GM12878 (cell line): ENCODE measurements around the gene CIAPIN1. TPM values are rescaled to one million over a fixed set of nuclear protein-coding genes. Genes with fewer than 3 reads are reported as not detected.

ENCODE experiments used
- ATAC-seq: fragments of 200-7000 bp; cut with Tn5 transposase; 3 replicates; pipeline ENCODE4 v1.9.1; 2020; ENCODE audit warnings: mild to moderate bottlenecking, moderate library complexity
- BruUV-seq: library from RNA; stranded (reverse); fragments of 400-500 nt; replicated peaks from 2 replicates; lab custom pipeline; 2021; lab: Mats Ljungman, UMichigan
- CTCF ChIA-PET: fragments of 300-600 bp; sonication (Branson Sonifier 250); formaldehyde crosslinking; extraction: SDS; loops from one replicate; lab custom pipeline; 2021; ENCODE audit warnings: inconsistent platforms; lab: Yijun Ruan, JAX
- POLR2A ChIA-PET: fragments of 350-600 bp; formaldehyde crosslinking; extraction: SDS; loops from one replicate; lab custom pipeline; 2021; ENCODE audit warnings: inconsistent platforms; lab: Charles Lee
- RAD21 ChIA-PET: fragments of 300-600 bp; sonication (Branson Sonifier 250); formaldehyde crosslinking; loops from one replicate; lab custom pipeline; 2023; ENCODE audit warnings: antibody characterized with exemption; ENCODE audit not compliant: unreplicated experiment; lab: Charles Lee
- SMC1A ChIA-PET: fragments of 300-600 bp; sonication (Branson Sonifier 250); formaldehyde crosslinking; loops from one replicate; lab custom pipeline; 2023; ENCODE audit not compliant: unreplicated experiment, uncharacterized antibody; lab: Charles Lee
- DNase-seq: peaks from one replicate; pipeline ENCODE4 v3.0.0-alpha.2; 2011; ENCODE audit warnings: low read depth, low spot score
- FAIRE-seq: peaks from 3 replicates; lab custom pipeline; 2011; peaks lifted over from hg19 to GRCh38; lab: Jason Lieb, UNC
- H2AFZ ChIP-seq: 2 replicates; pipeline ENCODE4 v1.6.0; 2011; ENCODE audit warnings: low read depth, low read length, control low read depth; ENCODE audit not compliant: control insufficient read depth
- H3K27ac ChIP-seq: 2 replicates; pipeline ENCODE4 v1.5.1; 2011; ENCODE audit warnings: control low read depth; ENCODE audit not compliant: control insufficient read depth, insufficient read depth
- H3K27me3 ChIP-seq, 2 experiments: replicated peaks in 1 of 2; 2 replicates each; pipeline versions ENCODE4 v1.6.0 to v1.6.1; 2011; ENCODE audit warnings: low read length in 1 of 2; ENCODE audit not compliant: control insufficient read depth in 2 of 2, insufficient read depth in 2 of 2
- H3K36me3 ChIP-seq, 2 experiments: 2 replicates each; pipeline ENCODE4 v1.5.1; 2011; ENCODE audit warnings: low read length in 1 of 2; ENCODE audit not compliant: control insufficient read depth in 2 of 2, insufficient read depth in 2 of 2
- H3K4me1 ChIP-seq: 2 replicates; pipeline ENCODE4 v1.6.1; 2011; ENCODE audit warnings: mild to moderate bottlenecking, low read length, moderate library complexity, mixed read lengths; ENCODE audit not compliant: control insufficient read depth, insufficient read depth
- H3K4me2 ChIP-seq: 2 replicates; pipeline ENCODE4 v1.6.0; 2011; ENCODE audit warnings: control low read depth; ENCODE audit not compliant: control insufficient read depth, insufficient read depth
- H3K4me3 ChIP-seq: fragments of 200-600 bp; sonication (generic); 2 replicates; pipeline ENCODE4 v1.5.1; 2016
- H3K79me2 ChIP-seq: 2 replicates; pipeline ENCODE4 v1.6.0; 2011; ENCODE audit warnings: low read length; ENCODE audit not compliant: control insufficient read depth, insufficient read depth
- H3K9ac ChIP-seq: 2 replicates; pipeline ENCODE4 v1.8.0; 2011; ENCODE audit warnings: low read length, control low read depth, mixed read lengths; ENCODE audit not compliant: control insufficient read depth, insufficient read depth
- H3K9me3 ChIP-seq: replicated peaks from 3 replicates; pipeline ENCODE4 v1.5.1; 2011; ENCODE audit warnings: mild to moderate bottlenecking, low read length; ENCODE audit not compliant: control insufficient read depth, insufficient read depth
- H4K20me1 ChIP-seq: 2 replicates; pipeline ENCODE4 v1.6.0; 2011; ENCODE audit not compliant: control insufficient read depth, insufficient read depth
- FOS ChIP-seq: IDR thresholded peaks from 3 replicates; pipeline ENCODE4 v1.6.1; 2011; ENCODE audit warnings: borderline replicate concordance; ENCODE audit not compliant: insufficient read length; ENCODE audit errors: extremely low read depth
- IKZF2 ChIP-seq, 2 experiments: fragments of 450-650 bp; IDR thresholded peaks; 2 replicates each; pipeline ENCODE4 v1.6.1; 2017; ENCODE audit warnings: mild to moderate bottlenecking in 2 of 2, moderate library complexity in 2 of 2
- NBN ChIP-seq: fragments of 450-650 bp; IDR thresholded peaks from 2 replicates; pipeline ENCODE4 v1.6.1; 2016
- NRF1 ChIP-seq: conservative IDR thresholded peaks from 2 replicates; pipeline ENCODE4 v1.6.1; 2011; ENCODE audit warnings: mild to moderate bottlenecking, low read depth, low read length, improper control_type of control experiment
- POLR2AphosphoS2 ChIP-seq: IDR thresholded peaks from 2 replicates; pipeline ENCODE4 v1.6.1; 2011; ENCODE audit warnings: low read depth, mild to moderate bottlenecking, low read length, improper control_type of control experiment, moderate library complexity
- POLR2AphosphoS5 ChIP-seq: IDR thresholded peaks from 2 replicates; pipeline ENCODE4 v1.6.1; 2011; ENCODE audit warnings: mild to moderate bottlenecking, low read length, inconsistent platforms
- RAD21 ChIP-seq: IDR thresholded peaks from 2 replicates; pipeline ENCODE4 v1.6.1; 2011; ENCODE audit warnings: mild to moderate bottlenecking, low read depth, low read length, moderate library complexity; ENCODE audit not compliant: insufficient read depth
- RCOR1 ChIP-seq: conservative IDR thresholded peaks from 2 replicates; pipeline ENCODE4 v1.6.1; 2012; ENCODE audit warnings: low read depth, low read length, improper control_type of control experiment
- RUNX3 ChIP-seq: IDR thresholded peaks from 2 replicates; pipeline ENCODE4 v1.6.1; 2012; ENCODE audit warnings: low read length, inconsistent platforms
- SMAD5 ChIP-seq: IDR thresholded peaks from 2 replicates; pipeline ENCODE4 v1.6.1; 2016; ENCODE audit warnings: antibody characterized with exemption, low read depth
- SP1 ChIP-seq: IDR thresholded peaks from one replicate; pipeline ENCODE4 v1.6.1; 2011; ENCODE audit warnings: low read depth, low read length
- SREBF1 ChIP-seq: IDR thresholded peaks from 2 replicates; pipeline ENCODE4 v1.6.1; 2012; ENCODE audit warnings: mild to moderate bottlenecking, low read length
- TARDBP ChIP-seq: IDR thresholded peaks from 2 replicates; pipeline ENCODE4 v1.6.1; 2016; ENCODE audit warnings: borderline replicate concordance
- ZNF274 ChIP-seq: IDR thresholded peaks from one replicate; pipeline ENCODE4 v1.8.0; 2011; ENCODE audit not compliant: insufficient read length, insufficient read depth
- WGBS: methylation state at CpG from one replicate; pipeline ENCODE4 v1.1.6; 2016; ENCODE audit warnings: low lambda C conversion rate; ENCODE audit not compliant: insufficient replicate concordance, insufficient coverage; ENCODE audit errors: missing lambda C conversion rate; 5-methylcytosine and 5-hydroxymethylcytosine counted together
- in situ Hi-C: fragments of 300-500 bp; cut with MboI; formaldehyde crosslinking; loops from 9 replicates; pipeline ENCODE4 v1.14.3; 2018; ENCODE audit warnings: mixed read lengths
- intact Hi-C: fragments of 100-400 bp; cut with micrococcal nuclease; formaldehyde crosslinking; loops from one replicate; pipeline ENCODE4 v1.14.2; 2022; ENCODE audit not compliant: unreplicated experiment
- polyA plus RNA-seq, 11 experiments: library from polyadenylated mRNA; depleted of rRNA in 4 of 11; unstranded in 6 of 11; stranded (reverse) in 5 of 11; fragments of >200 nt; fragmentation: Nextera tagmentation in 4 of 11; fragmentation: Illumina TruSeq in 1 of 11; extraction: Ambion mirVana in 4 of 11; extraction: Trizol in 1 of 11; gene quantifications; 1 replicate in 1 of 11; 2 replicates in 10 of 11; pipeline versions ENCODE4 v1.2.1 to v1.2.3, GENCODE V29; 2011 to 2016; ENCODE audit warnings: inconsistent platforms in 2 of 11, missing spikeins in 2 of 11, low read depth in 1 of 11
- total RNA-seq, 4 experiments: library from RNA; depleted of rRNA in 3 of 4; stranded (reverse); fragments of >200 nt in 3 of 4; fragmentation: Illumina TruSeq in 1 of 4; extraction: Trizol in 1 of 4; gene quantifications; 2 replicates each; pipeline versions ENCODE4 v1.2.1 to v1.2.3, GENCODE V29; 2013 to 2021
- TF ChIP-seq, protein P1 (sequence below): fragments of 450-650 bp; IDR thresholded peaks from 2 replicates; pipeline ENCODE4 v1.6.1; 2017; ENCODE audit warnings: low read depth, mild to moderate bottlenecking, moderate library complexity
- TF ChIP-seq, protein P2 (sequence below): fragments of 450-650 bp; IDR thresholded peaks from 2 replicates; pipeline ENCODE4 v1.6.1; 2016; ENCODE audit warnings: mild to moderate bottlenecking, moderate library complexity, borderline replicate concordance

The CIAPIN1 gene
- total and polyA plus RNA-seq, 10 of the 15 experiments (the other 5 are each of a cell fraction or from before 2014, with no cell fraction given) = 46.2 to 150 (median 54.3) TPM

DNA sequence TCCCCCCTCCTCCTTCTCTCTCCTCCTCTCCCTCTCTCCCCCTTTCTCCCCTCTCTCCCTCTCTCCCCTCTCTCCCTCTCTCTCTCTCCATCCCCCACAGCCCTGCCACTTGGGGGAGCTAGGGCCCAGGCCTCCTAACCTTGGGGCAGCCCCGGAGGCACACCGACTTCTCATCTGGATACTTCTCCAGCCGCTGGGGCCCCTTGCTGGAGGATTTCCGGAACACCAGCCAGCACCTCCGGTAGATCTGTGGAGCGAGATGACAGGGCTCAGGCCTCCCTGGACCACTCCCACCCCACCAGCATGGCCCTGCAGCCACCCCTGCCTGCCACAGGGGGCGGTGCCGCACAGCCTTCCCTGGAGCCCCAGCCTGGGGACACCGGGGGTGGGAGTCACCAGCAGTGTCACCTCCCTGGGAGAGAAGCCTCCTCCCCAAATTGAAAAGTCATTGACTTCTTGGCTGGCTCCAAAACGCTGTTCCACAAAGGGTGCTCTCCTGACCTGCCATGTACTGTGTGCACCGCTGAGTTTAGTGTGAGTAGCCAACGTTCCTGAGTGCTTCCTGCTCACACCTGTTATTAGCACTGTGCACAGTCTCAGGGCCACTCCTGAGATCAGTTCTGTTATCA lies 28.6 kb upstream of the CIAPIN1 start (continued):
- TF ChIP-seq RAD21 (peak; percentile 54), ZNF274 (no peak), SREBF1 (no peak), RCOR1 (no peak), IKZF2 (IDR thresholded peaks at IDR 0.05) (peak in 1 of 2 experiments; percentile 37; a peak in 1 of 4 replicates)

DNA sequence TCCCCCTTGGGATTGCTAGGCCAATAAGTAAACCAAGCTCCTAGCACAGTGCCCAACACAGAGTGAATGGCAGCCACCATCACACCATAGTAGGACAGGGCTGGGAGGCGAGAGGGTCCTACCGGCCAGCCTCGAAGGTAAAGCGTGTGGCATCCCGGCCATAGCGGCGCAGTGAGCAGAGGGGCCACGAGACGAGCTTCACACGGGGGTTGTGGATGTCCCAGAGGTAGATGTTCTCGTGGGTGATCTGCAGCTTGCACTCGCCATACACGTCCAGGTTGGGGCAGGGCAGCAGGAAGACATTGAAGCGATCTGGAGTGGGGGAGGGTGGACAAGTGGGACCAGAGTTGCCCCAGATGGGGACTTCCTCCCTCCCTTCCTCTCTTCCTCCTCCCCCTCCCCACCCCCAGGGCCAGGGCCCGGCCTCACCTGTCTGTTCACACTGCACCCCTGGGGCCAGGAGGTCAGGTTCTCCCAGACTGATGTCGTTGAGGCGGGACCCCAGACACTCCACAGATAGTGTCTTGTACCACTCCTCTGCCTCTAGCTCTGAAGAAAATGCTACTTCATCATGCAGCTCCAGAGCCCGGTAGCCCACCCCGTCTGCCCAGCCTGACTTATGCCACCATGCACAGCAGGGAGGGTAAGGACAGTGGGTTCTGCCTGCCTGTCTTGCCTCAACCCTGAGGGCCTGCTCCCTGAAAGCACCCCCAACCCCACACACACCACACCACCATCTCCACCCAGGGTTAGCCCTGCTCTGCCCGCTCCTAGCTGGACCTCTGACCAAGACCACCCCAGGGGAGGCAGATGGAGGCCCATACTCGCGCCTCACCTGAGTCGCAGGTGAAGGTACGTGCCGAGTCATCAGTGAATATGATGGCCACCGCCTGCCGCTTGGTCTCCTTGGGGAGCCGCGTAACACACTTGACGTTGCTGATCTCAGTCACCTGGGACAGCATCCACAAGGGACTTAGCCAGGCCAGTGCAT lies 27.8 kb upstream of the CIAPIN1 start:
- peak overlapping the region; percentile 13 for H3K4me2 ChIP-seq
- in situ Hi-C loops (no loop called here), intact Hi-C loops (no loop called here)
- ChIA-PET CTCF (interaction anchor here (0.8 to 3.3 kb wide), 8 partner anchors 11 to 323 kb away, joined by 3 to 20 read pairs (median 4); partner anchors contain the start of gene POLR2C), POLR2A (no interaction called here), SMC1A (interaction anchor here (0.9 to 1.3 kb wide), 4 partner anchors 13 to 48 kb away, joined by 3 to 6 read pairs (median 5); no protein-coding TSS in a partner anchor), RAD21 (interaction anchor here (0.6 to 1.2 kb wide), 5 partner anchors 12 to 174 kb away, joined by 3 read pairs; partner anchors contain the start of gene ADGRG5)
- peaks cover 16% of the 10 kb centered on the region for H3K4me1 ChIP-seq
- H3K27ac ChIP-seq = no peak overlapping the region
- no peak for DNase-seq
- peak overlapping the region; percentile 20 for H2AFZ ChIP-seq
- H3K4me3 ChIP-seq = no peak overlapping the region
- 55% methylated on average over 29 of the region's 30 CpGs for WGBS
- BruUV-seq = no TSS peak
- H3K36me3 ChIP-seq = peaks cover 10 to 16% of the 10 kb centered on the region in 2 experiments; a peak in 3 of 4 replicates
- no peaks in the 10 kb centered on the region for H4K20me1 ChIP-seq
- H3K9ac ChIP-seq = no peak overlapping the region
- no peaks in the 10 kb centered on the region for H3K27me3 ChIP-seq
- no peaks in the 10 kb centered on the region for H3K9me3 ChIP-seq
- no peak for FAIRE-seq
- ATAC-seq = peak; percentile 3
- no peaks in the 10 kb centered on the region for H3K79me2 ChIP-seq
- TF ChIP-seq NRF1 (no peak), TARDBP (no peak), NBN (no peak), SP1 (no peak), POLR2AphosphoS5 (no peak), RUNX3 (no peak), POLR2AphosphoS2 (no peak), FOS (no peak), SMAD5 (no peak)
- TF ChIP-seq, protein P1, sequence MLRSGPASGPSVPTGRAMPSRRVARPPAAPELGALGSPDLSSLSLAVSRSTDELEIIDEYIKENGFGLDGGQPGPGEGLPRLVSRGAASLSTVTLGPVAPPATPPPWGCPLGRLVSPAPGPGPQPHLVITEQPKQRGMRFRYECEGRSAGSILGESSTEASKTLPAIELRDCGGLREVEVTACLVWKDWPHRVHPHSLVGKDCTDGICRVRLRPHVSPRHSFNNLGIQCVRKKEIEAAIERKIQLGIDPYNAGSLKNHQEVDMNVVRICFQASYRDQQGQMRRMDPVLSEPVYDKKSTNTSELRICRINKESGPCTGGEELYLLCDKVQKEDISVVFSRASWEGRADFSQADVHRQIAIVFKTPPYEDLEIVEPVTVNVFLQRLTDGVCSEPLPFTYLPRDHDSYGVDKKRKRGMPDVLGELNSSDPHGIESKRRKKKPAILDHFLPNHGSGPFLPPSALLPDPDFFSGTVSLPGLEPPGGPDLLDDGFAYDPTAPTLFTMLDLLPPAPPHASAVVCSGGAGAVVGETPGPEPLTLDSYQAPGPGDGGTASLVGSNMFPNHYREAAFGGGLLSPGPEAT = no peak
- TF ChIP-seq, protein P2, sequence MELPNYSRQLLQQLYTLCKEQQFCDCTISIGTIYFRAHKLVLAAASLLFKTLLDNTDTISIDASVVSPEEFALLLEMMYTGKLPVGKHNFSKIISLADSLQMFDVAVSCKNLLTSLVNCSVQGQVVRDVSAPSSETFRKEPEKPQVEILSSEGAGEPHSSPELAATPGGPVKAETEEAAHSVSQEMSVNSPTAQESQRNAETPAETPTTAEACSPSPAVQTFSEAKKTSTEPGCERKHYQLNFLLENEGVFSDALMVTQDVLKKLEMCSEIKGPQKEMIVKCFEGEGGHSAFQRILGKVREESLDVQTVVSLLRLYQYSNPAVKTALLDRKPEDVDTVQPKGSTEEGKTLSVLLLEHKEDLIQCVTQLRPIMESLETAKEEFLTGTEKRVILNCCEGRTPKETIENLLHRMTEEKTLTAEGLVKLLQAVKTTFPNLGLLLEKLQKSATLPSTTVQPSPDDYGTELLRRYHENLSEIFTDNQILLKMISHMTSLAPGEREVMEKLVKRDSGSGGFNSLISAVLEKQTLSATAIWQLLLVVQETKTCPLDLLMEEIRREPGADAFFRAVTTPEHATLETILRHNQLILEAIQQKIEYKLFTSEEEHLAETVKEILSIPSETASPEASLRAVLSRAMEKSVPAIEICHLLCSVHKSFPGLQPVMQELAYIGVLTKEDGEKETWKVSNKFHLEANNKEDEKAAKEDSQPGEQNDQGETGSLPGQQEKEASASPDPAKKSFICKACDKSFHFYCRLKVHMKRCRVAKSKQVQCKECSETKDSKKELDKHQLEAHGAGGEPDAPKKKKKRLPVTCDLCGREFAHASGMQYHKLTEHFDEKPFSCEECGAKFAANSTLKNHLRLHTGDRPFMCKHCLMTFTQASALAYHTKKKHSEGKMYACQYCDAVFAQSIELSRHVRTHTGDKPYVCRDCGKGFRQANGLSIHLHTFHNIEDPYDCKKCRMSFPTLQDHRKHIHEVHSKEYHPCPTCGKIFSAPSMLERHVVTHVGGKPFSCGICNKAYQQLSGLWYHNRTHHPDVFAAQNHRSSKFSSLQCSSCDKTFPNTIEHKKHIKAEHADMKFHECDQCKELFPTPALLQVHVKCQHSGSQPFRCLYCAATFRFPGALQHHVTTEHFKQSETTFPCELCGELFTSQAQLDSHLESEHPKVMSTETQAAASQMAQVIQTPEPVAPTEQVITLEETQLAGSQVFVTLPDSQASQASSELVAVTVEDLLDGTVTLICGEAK = no peak
